ENCODE measurements around the gene RNF113B. TPM values are rescaled to one million over a fixed set of nuclear protein-coding genes. Genes with fewer than 3 reads are reported as not detected.

The RNF113B gene
- total and polyA plus RNA-seq, 3 experiments from 2014 or later, result not detected

DNA sequence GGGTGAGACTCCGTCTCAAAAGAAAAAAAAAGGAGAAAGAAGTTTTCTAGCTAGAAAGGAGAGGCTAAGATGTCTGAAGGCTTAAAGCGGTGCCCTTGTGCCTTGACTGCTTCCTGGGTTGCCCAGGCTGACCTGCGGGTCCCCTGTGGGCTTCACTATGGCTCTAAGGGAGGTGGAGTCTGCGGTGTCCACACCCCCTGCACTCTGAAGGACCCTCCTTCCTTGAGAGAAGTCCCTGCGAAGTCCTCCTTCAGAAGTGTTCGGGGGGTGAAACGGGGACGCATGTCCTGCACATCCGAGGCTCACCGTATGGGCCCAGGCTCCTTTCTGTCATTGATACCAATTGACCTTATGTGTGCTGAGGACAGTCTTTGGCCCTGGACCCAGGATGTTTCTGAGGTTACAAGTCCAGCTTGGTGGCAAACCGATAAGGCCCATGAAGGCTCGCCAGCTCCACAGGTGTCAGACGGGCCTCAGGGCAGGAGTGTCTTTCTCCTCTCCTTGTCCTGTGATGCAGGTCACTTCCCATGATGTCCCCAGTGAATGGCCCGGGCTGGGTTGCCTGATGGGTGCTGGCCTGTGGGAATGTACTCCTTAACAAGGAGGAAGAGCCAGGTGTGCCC, 11.6 kb upstream of the RNF113B start:
- H3K27ac Mint-ChIP-seq, result no peak overlapping the region
- Histone ChIP-seq H3K9me3 (ENCODE audit: low read length) (no peaks in the 10 kb centered on the region), H3K4me3 (ENCODE audit: low read length) (no peak overlapping the region), H3K4me1 (ENCODE audit: insufficient read depth, low read length) (no peaks in the 10 kb centered on the region), H3K36me3 (ENCODE audit: insufficient read depth, low read length) (no peaks in the 10 kb centered on the region), H3K27ac (ENCODE audit: low read depth, low read length) (no peak overlapping the region), H3K27me3 (ENCODE audit: insufficient read depth, low read length, poor library complexity, severe bottlenecking) (no peaks in the 10 kb centered on the region)
- H3K4me1 Mint-ChIP-seq, result no peaks in the 10 kb centered on the region
- H3K27me3 Mint-ChIP-seq, result peaks cover 5 to 7% of the 10 kb centered on the region in 2 donors
- H3K9me3 Mint-ChIP-seq, result peaks cover 0 to 2% (median 0%) of the 10 kb centered on the region in 5 donors
- ChIA-PET POLR2A (interaction anchor here (0.6 kb wide), 1 partner anchor 348 kb away, joined by 8 read pairs; no protein-coding TSS in a partner anchor), CTCF (no interaction called here)
- no peaks in the 10 kb centered on the region for H3K36me3 Mint-ChIP-seq
- no peak for DNase-seq
- no peak overlapping the region for H3K4me3 Mint-ChIP-seq

DNA sequence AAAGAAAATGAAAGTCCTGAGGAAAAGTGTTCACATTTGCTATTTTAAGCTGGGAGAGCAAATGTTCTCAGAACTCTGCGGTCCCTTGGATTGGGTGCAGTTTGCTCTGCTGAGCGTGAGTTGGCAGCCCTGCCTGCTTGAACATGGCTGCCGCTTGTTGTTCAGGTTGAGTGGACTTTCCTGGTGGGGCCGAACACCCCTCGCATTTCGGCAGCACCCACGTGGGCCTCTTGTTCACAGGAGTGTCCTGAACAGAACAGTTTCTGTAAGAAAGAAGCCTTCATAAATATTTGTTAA, 10.8 kb upstream of the RNF113B start:
- peaks cover 0 to 2% (median 0%) of the 10 kb centered on the region in 5 donors for H3K9me3 Mint-ChIP-seq
- no peak overlapping the region for H3K27ac Mint-ChIP-seq
- ChIA-PET POLR2A (no interaction called here), CTCF (no interaction called here)
- no peak for DNase-seq
- H3K4me3 Mint-ChIP-seq, result no peak overlapping the region
- no peak overlapping the region for H3K4me3 ChIP-seq (ENCODE audit: low read length)
- H3K36me3 ChIP-seq (ENCODE audit: insufficient read depth, low read length), result no peaks in the 10 kb centered on the region
- no peaks in the 10 kb centered on the region for H3K4me1 Mint-ChIP-seq
- no peaks in the 10 kb centered on the region for H3K9me3 ChIP-seq (ENCODE audit: low read length)
- H3K27ac ChIP-seq (ENCODE audit: low read depth, low read length), result no peak overlapping the region
- H3K27me3 Mint-ChIP-seq, result peaks cover 5 to 7% of the 10 kb centered on the region in 2 donors
- H3K27me3 ChIP-seq (ENCODE audit: insufficient read depth, low read length, poor library complexity, severe bottlenecking), result no peaks in the 10 kb centered on the region
- no peaks in the 10 kb centered on the region for H3K4me1 ChIP-seq (ENCODE audit: insufficient read depth, low read length)
- H3K36me3 Mint-ChIP-seq, result no peaks in the 10 kb centered on the region

DNA sequence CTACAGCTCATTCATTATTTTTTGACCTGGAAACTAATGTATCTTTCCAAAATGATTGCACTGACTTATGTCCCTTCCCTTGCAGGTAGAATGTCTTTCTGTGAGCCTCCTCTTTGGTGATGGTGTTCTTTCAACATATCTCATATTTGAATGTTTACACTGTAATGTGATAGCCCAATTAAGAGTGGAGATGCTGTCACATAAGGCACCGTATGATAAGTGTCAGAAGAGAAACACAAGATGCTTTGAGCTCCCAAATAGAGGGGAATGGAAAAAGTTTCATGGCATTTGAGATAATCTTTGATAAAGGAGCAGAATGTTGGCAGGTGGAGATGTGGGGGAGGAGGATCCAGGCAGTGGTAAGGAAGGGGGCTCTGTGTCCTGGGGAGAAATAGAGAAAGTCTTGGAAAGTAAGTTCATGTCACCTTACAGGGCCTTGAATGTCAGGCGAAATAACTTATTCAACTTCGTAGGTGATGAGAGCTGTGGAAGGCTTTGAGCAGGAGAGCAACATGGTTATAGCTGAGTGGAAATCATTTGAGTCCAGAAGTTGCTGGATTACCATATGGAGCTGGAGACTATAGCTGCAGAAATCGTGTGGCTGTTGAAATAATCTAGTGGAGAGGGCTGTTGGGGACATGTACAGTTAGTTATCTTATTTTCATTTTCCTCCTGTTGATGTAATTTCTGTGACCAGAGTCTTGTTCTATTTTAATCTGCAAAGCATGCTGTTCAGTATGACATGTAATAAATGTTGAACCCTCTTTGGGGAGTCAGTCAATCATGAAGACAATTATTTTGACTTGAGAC, 10.3 kb upstream of the RNF113B start:
- Histone ChIP-seq H3K27ac (ENCODE audit: low read depth, low read length) (no peak overlapping the region), H3K36me3 (ENCODE audit: insufficient read depth, low read length) (no peaks in the 10 kb centered on the region), H3K4me1 (ENCODE audit: insufficient read depth, low read length) (no peaks in the 10 kb centered on the region), H3K27me3 (ENCODE audit: insufficient read depth, low read length, poor library complexity, severe bottlenecking) (no peaks in the 10 kb centered on the region), H3K4me3 (ENCODE audit: low read length) (no peak overlapping the region), H3K9me3 (ENCODE audit: low read length) (no peaks in the 10 kb centered on the region)
- no peak overlapping the region for H3K4me3 Mint-ChIP-seq
- POLR2A ChIA-PET, result no interaction called here
- H3K27me3 Mint-ChIP-seq, result peaks cover 4 to 8% of the 10 kb centered on the region in 2 donors
- CTCF ChIA-PET, result no interaction called here
- no peaks in the 10 kb centered on the region for H3K4me1 Mint-ChIP-seq
- no peaks in the 10 kb centered on the region for H3K36me3 Mint-ChIP-seq
- peaks cover 0 to 2% (median 0%) of the 10 kb centered on the region in 5 donors for H3K9me3 Mint-ChIP-seq
- no peak for DNase-seq
- no peak overlapping the region for H3K27ac Mint-ChIP-seq

DNA sequence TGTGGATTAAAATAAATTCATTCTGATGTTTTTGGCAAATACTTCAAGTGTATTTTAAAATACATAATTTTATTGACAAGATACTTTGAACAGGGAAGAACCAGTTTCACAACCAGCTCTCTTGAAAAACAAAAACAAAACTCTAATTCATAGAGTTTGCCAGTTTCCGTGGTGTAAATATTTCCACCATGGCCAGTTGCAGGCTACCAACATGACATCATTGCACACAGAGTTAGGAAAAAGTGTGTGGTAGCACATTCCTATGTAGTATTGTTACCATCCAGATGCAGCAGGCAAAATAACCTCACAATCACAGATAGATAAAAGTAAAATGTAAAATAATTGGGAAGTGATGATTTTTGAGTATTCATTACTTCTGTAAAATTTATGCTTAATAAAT, 7.7 kb upstream of the RNF113B start:
- ChIA-PET CTCF (no interaction called here), POLR2A (no interaction called here)
- peaks cover 0 to 3% (median 0%) of the 10 kb centered on the region in 5 donors for H3K9me3 Mint-ChIP-seq
- H3K36me3 ChIP-seq (ENCODE audit: insufficient read depth, low read length), result no peaks in the 10 kb centered on the region
- no peaks in the 10 kb centered on the region for H3K4me1 Mint-ChIP-seq
- no peaks in the 10 kb centered on the region for H3K27me3 ChIP-seq (ENCODE audit: insufficient read depth, low read length, poor library complexity, severe bottlenecking)
- no peaks in the 10 kb centered on the region for H3K36me3 Mint-ChIP-seq
- no peaks in the 10 kb centered on the region for H3K4me1 ChIP-seq (ENCODE audit: insufficient read depth, low read length)
- no peak overlapping the region for H3K27ac Mint-ChIP-seq
- H3K27me3 Mint-ChIP-seq, result peaks cover 4 to 7% of the 10 kb centered on the region in 2 donors
- no peak overlapping the region for H3K4me3 Mint-ChIP-seq
- H3K9me3 ChIP-seq (ENCODE audit: low read length), result no peaks in the 10 kb centered on the region
- no peak overlapping the region for H3K27ac ChIP-seq (ENCODE audit: low read depth, low read length)
- no peak for DNase-seq
- no peak overlapping the region for H3K4me3 ChIP-seq (ENCODE audit: low read length)

DNA sequence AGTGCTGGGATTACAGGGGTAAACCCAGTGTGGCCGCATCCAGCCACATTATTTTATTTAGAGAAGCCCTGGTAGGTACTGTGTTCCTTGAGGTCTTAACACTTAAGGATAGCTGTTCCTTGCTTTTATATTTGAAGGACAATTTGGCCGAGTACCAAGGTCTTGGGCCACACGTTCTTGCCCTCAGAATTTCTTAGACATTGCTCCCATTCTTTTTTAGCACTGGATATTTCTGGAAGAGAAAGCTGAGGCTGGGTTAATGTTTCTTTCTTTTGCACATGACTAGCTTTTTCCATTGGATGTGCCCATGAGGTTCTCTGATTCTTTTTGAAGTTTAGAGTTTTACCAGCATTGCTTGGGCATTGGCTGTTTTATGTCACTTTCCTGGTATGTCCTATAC, 5.5 kb upstream of the RNF113B start:
- CTCF ChIA-PET, result no interaction called here
- peaks cover 4 to 7% of the 10 kb centered on the region in 2 donors for H3K27me3 Mint-ChIP-seq
- Histone ChIP-seq H3K36me3 (ENCODE audit: insufficient read depth, low read length) (no peaks in the 10 kb centered on the region), H3K9me3 (ENCODE audit: low read length) (no peaks in the 10 kb centered on the region), H3K4me1 (ENCODE audit: insufficient read depth, low read length) (no peaks in the 10 kb centered on the region), H3K27ac (ENCODE audit: low read depth, low read length) (no peak overlapping the region), H3K4me3 (ENCODE audit: low read length) (no peak overlapping the region), H3K27me3 (ENCODE audit: insufficient read depth, low read length, poor library complexity, severe bottlenecking) (no peaks in the 10 kb centered on the region)
- H3K4me1 Mint-ChIP-seq, result no peaks in the 10 kb centered on the region
- H3K36me3 Mint-ChIP-seq, result no peaks in the 10 kb centered on the region
- peaks cover 0 to 3% (median 0%) of the 10 kb centered on the region in 5 donors for H3K9me3 Mint-ChIP-seq
- POLR2A ChIA-PET, result no interaction called here
- no peak overlapping the region for H3K4me3 Mint-ChIP-seq
- no peak overlapping the region for H3K27ac Mint-ChIP-seq
- no peak for DNase-seq

DNA sequence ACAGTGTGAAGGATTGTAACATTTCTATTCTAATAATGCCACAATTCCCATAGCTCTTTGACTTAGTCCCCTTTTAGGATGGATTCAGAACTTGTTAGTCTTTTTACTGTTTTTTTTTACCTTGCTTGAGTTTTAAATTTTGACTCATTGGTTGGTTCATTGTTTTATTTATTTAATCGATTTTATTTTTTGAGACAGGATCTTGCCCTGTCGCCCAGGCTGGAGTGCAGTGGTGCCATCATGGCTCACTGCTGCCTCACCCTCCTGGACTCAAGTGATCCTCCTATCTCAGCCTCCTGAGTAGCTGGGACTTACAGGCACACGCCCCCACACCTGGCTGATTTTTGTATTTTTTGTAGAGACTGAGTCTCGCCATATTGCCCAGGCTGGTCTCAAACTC, 5.1 kb upstream of the RNF113B start:
- Histone ChIP-seq H3K36me3 (ENCODE audit: insufficient read depth, low read length) (no peaks in the 10 kb centered on the region), H3K4me3 (ENCODE audit: low read length) (no peak overlapping the region), H3K9me3 (ENCODE audit: low read length) (no peaks in the 10 kb centered on the region), H3K27ac (ENCODE audit: low read depth, low read length) (no peak overlapping the region), H3K4me1 (ENCODE audit: insufficient read depth, low read length) (no peaks in the 10 kb centered on the region), H3K27me3 (ENCODE audit: insufficient read depth, low read length, poor library complexity, severe bottlenecking) (no peaks in the 10 kb centered on the region)
- DNase-seq, result no peak
- peaks cover 0 to 3% (median 0%) of the 10 kb centered on the region in 5 donors for H3K9me3 Mint-ChIP-seq
- CTCF ChIA-PET, result no interaction called here
- H3K4me1 Mint-ChIP-seq, result no peaks in the 10 kb centered on the region
- POLR2A ChIA-PET, result no interaction called here
- peaks cover 4 to 7% of the 10 kb centered on the region in 2 donors for H3K27me3 Mint-ChIP-seq
- H3K36me3 Mint-ChIP-seq, result no peaks in the 10 kb centered on the region
- H3K27ac Mint-ChIP-seq, result no peak overlapping the region
- H3K4me3 Mint-ChIP-seq, result no peak overlapping the region

DNA sequence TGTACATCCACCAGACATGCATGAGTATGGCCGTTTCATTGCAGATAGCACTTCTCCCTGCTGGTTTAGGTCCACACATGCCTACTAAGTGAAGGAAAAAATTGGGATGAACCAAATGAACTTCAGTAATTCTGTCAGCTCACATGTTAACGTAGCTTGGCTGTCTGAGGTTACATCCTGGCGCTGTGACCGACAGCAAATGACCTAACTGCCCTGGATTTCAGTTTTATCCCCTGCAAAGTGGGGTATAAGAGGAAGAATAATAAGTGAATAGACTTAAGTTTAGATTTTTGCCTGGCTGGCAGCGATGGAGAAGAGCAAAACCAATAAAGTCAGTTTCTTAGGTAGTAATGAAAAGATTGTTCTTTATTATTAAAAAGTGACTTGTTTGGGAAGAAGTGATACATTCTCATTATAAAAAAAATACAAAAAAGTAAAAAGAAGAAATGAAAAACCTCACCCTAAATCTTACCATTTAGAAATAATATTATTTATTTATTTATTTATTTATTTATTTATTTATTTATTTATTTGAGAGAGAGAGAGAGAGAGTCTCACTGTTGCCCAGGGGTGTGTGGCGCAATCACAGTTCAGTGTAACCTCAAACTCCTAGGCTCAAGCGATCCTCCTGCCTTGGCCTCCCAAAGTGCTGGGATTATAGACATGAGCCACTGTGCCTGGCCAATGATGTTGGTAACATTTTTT, 4.2 kb upstream of the RNF113B start:
- Mint-ChIP-seq H3K9me3 (peaks cover 0 to 3% (median 0%) of the 10 kb centered on the region in 5 donors), H3K36me3 (no peaks in the 10 kb centered on the region)
- POLR2A ChIA-PET, result no interaction called here

DNA sequence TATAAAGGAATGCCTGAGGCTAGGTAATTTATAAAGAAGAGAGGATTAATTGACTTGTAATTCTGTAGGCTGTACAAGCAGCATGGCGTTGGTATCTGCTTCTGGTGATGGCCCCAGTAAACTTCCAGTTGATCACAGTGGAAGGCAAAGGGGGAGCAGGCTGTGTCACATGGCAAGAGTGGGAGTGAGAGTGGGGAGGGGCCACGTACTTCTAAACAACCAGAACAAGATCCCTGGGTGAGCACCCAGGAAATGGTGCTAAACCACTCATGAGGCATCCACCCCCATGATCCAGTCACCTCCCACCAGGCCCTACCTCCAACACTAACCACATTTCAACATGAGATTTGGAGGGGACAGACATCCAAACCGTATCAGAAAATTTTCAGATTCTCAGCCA, 3.0 kb upstream of the RNF113B start:
- H3K4me3 ChIP-seq (ENCODE audit: low read length), result no peak overlapping the region
- H3K36me3 ChIP-seq (ENCODE audit: insufficient read depth, low read length), result no peaks in the 10 kb centered on the region
- H3K27ac ChIP-seq (ENCODE audit: low read depth, low read length), result no peak overlapping the region
- peaks cover 0 to 3% (median 0%) of the 10 kb centered on the region in 5 donors for H3K9me3 Mint-ChIP-seq
- no peak overlapping the region for H3K4me3 Mint-ChIP-seq
- peaks cover 0 to 7% of the 10 kb centered on the region in 2 donors for H3K27me3 Mint-ChIP-seq
- no peak overlapping the region for H3K27ac Mint-ChIP-seq
- ChIA-PET POLR2A (no interaction called here), CTCF (no interaction called here)
- H3K36me3 Mint-ChIP-seq, result no peaks in the 10 kb centered on the region
- no peaks in the 10 kb centered on the region for H3K27me3 ChIP-seq (ENCODE audit: insufficient read depth, low read length, poor library complexity, severe bottlenecking)
- no peaks in the 10 kb centered on the region for H3K4me1 Mint-ChIP-seq
- DNase-seq, result no peak
- H3K9me3 ChIP-seq (ENCODE audit: low read length), result no peaks in the 10 kb centered on the region
- H3K4me1 ChIP-seq (ENCODE audit: insufficient read depth, low read length), result no peaks in the 10 kb centered on the region

More for the DNA sequence above, 4.2 kb upstream of the RNF113B start:
- no peaks in the 10 kb centered on the region for H3K36me3 ChIP-seq (ENCODE audit: insufficient read depth, low read length)
- Mint-ChIP-seq H3K27me3 (peaks cover 1 to 7% of the 10 kb centered on the region in 2 donors), H3K4me1 (no peaks in the 10 kb centered on the region), H3K27ac (no peak overlapping the region), H3K4me3 (no peak overlapping the region)
- H3K9me3 ChIP-seq (ENCODE audit: low read length), result no peaks in the 10 kb centered on the region
- H3K4me1 ChIP-seq (ENCODE audit: insufficient read depth, low read length), result no peaks in the 10 kb centered on the region
- no peak for DNase-seq
- CTCF ChIA-PET, result no interaction called here
- H3K27ac ChIP-seq (ENCODE audit: low read depth, low read length), result no peak overlapping the region
- H3K4me3 ChIP-seq (ENCODE audit: low read length), result no peak overlapping the region
- H3K27me3 ChIP-seq (ENCODE audit: insufficient read depth, low read length, poor library complexity, severe bottlenecking), result no peaks in the 10 kb centered on the region
